Testis (tissue), 2 donors: ENCODE measurements around the gene CCDC90B.

ENCODE experiments used
- POLR2A ChIP-seq: fragments of 450-650 bp; IDR thresholded peaks from one replicate; pipeline ENCODE4 v1.6.1; 2017; ENCODE audit warnings: antibody characterized with exemption, mild to moderate bottlenecking, moderate library complexity
- TF ChIP-seq, protein P1 (sequence below), 3 experiments: fragments of 450-650 bp in 2 of 3; fragments of 200-600 bp in 1 of 3; sonication (generic) in 1 of 3; IDR thresholded peaks; one replicate each; pipeline ENCODE4 v1.5.1; 2016 to 2019; ENCODE audit warnings: antibody characterized with exemption in 3 of 3, mild to moderate bottlenecking in 2 of 3, moderate library complexity in 1 of 3

GRCh38 chr11:83220260-83220659 is 65.9 kb downstream of the CCDC90B start:
- TF ChIP-seq, protein P1, sequence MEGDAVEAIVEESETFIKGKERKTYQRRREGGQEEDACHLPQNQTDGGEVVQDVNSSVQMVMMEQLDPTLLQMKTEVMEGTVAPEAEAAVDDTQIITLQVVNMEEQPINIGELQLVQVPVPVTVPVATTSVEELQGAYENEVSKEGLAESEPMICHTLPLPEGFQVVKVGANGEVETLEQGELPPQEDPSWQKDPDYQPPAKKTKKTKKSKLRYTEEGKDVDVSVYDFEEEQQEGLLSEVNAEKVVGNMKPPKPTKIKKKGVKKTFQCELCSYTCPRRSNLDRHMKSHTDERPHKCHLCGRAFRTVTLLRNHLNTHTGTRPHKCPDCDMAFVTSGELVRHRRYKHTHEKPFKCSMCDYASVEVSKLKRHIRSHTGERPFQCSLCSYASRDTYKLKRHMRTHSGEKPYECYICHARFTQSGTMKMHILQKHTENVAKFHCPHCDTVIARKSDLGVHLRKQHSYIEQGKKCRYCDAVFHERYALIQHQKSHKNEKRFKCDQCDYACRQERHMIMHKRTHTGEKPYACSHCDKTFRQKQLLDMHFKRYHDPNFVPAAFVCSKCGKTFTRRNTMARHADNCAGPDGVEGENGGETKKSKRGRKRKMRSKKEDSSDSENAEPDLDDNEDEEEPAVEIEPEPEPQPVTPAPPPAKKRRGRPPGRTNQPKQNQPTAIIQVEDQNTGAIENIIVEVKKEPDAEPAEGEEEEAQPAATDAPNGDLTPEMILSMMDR (IDR thresholded peaks at IDR 0.05): no peak
- TF ChIP-seq POLR2A: no peak
